ES-I3 (cell line): ENCODE data around the gene PNLIPRP1.

Experiments
- H3K36me3 ChIP-seq: 2 replicates; pipeline ENCODE4 v1.6.1; 2013; ENCODE audit warnings: mild to moderate bottlenecking, low read length, control low read depth, moderate library complexity; ENCODE audit not compliant: insufficient read depth
- H3K4me1 ChIP-seq: 2 replicates; pipeline ENCODE4 v1.6.1; 2013; ENCODE audit warnings: mild to moderate bottlenecking, control low read depth, low read length; ENCODE audit not compliant: insufficient read depth
- H3K9ac ChIP-seq: 2 replicates; pipeline ENCODE4 v1.6.1; 2013; ENCODE audit warnings: low read depth, mild to moderate bottlenecking, low read length, moderate library complexity
- H3K9me3 ChIP-seq: 2 replicates; pipeline ENCODE4 v1.6.1; 2013; ENCODE audit warnings: mild to moderate bottlenecking, low read length, moderate library complexity; ENCODE audit not compliant: control insufficient read depth, insufficient read depth

PNLIPRP1 gene

GRCh38 chr10:116588995-116589394, 1.8 kb upstream of the PNLIPRP1 start:
- H3K4me1 ChIP-seq: no peaks in the 10 kb centered on the region
- H3K36me3 ChIP-seq: no peaks in the 10 kb centered on the region
- H3K9ac ChIP-seq: no peak overlapping the region
- no peaks in the 10 kb centered on the region; the same call in 1 of the 2 replicates for H3K9me3 ChIP-seq

GRCh38 chr10:116589926-116590325, 833 bp upstream of the PNLIPRP1 start:
- Histone ChIP-seq H3K4me1 (no peaks in the 10 kb centered on the region), H3K9me3 (no peaks in the 10 kb centered on the region; the same call in 1 of the 2 replicates), H3K36me3 (no peaks in the 10 kb centered on the region), H3K9ac (no peak overlapping the region)

- no peak overlapping the region for H3K9ac ChIP-seq
- no peaks in the 10 kb centered on the region; the same call in 1 of the 2 replicates for H3K9me3 ChIP-seq
- no peaks in the 10 kb centered on the region for H3K4me1 ChIP-seq
- H3K36me3 ChIP-seq: no peaks in the 10 kb centered on the region
Observed at GRCh38 chr10:116593139-116593740, 2.5 kb downstream of the PNLIPRP1 start.

- Histone ChIP-seq H3K4me1 (no peaks in the 10 kb centered on the region), H3K9me3 (no peaks in the 10 kb centered on the region), H3K9ac (no peak overlapping the region), H3K36me3 (no peaks in the 10 kb centered on the region)
Observed at GRCh38 chr10:116594525-116595035, 3.8 kb downstream of the PNLIPRP1 start.

- Histone ChIP-seq H3K4me1 (no peaks in the 10 kb centered on the region), H3K9ac (no peak overlapping the region), H3K9me3 (no peaks in the 10 kb centered on the region), H3K36me3 (no peaks in the 10 kb centered on the region)
Observed at GRCh38 chr10:116596062-116596461, 5.3 kb downstream of the PNLIPRP1 start.

- H3K36me3 ChIP-seq: no peaks in the 10 kb centered on the region
- no peaks in the 10 kb centered on the region for H3K4me1 ChIP-seq
- no peak overlapping the region for H3K9ac ChIP-seq
- no peaks in the 10 kb centered on the region for H3K9me3 ChIP-seq
Observed at GRCh38 chr10:116597543-116597942, 6.8 kb downstream of the PNLIPRP1 start.

GRCh38 chr10:116598329-116598728, 7.6 kb downstream of the PNLIPRP1 start:
- no peaks in the 10 kb centered on the region for H3K36me3 ChIP-seq
- no peaks in the 10 kb centered on the region for H3K9me3 ChIP-seq
- H3K9ac ChIP-seq: no peak overlapping the region
- no peaks in the 10 kb centered on the region for H3K4me1 ChIP-seq

GRCh38 chr10:116599991-116600390, 9.2 kb downstream of the PNLIPRP1 start:
- H3K36me3 ChIP-seq: no peaks in the 10 kb centered on the region
- H3K9ac ChIP-seq: no peak overlapping the region
- H3K9me3 ChIP-seq: no peaks in the 10 kb centered on the region
- no peaks in the 10 kb centered on the region for H3K4me1 ChIP-seq

GRCh38 chr10:116602648-116603400, 12.1 kb downstream of the PNLIPRP1 start:
- Histone ChIP-seq H3K9me3 (no peaks in the 10 kb centered on the region), H3K9ac (no peak overlapping the region), H3K4me1 (no peaks in the 10 kb centered on the region), H3K36me3 (no peaks in the 10 kb centered on the region)

- no peaks in the 10 kb centered on the region for H3K36me3 ChIP-seq
- H3K9me3 ChIP-seq: no peaks in the 10 kb centered on the region; the same call in 1 of the 2 replicates
- no peaks in the 10 kb centered on the region for H3K4me1 ChIP-seq
- H3K9ac ChIP-seq: no peak overlapping the region
Observed at GRCh38 chr10:116606061-116606483, 15.3 kb downstream of the PNLIPRP1 start.

GRCh38 chr10:116607336-116607735, 16.6 kb downstream of the PNLIPRP1 start:
- Histone ChIP-seq H3K9ac (no peak overlapping the region), H3K36me3 (no peaks in the 10 kb centered on the region), H3K9me3 (no peaks in the 10 kb centered on the region; the same call in 1 of the 2 replicates), H3K4me1 (no peaks in the 10 kb centered on the region)

GRCh38 chr10:116608686-116609594, 18.2 kb downstream of the PNLIPRP1 start:
- no peaks in the 10 kb centered on the region for H3K4me1 ChIP-seq
- H3K36me3 ChIP-seq: no peaks in the 10 kb centered on the region
- H3K9me3 ChIP-seq: no peaks in the 10 kb centered on the region; the same call in 1 of the 2 replicates
- H3K9ac ChIP-seq: no peak overlapping the region; the same call in 1 of the 2 replicates

- Histone ChIP-seq H3K4me1 (no peaks in the 10 kb centered on the region), H3K9me3 (no peaks in the 10 kb centered on the region; the same call in none of the 2 replicates), H3K36me3 (no peaks in the 10 kb centered on the region), H3K9ac (no peak overlapping the region)
Observed at GRCh38 chr10:116610443-116611152, 19.8 kb downstream of the PNLIPRP1 start.

GRCh38 chr10:116611153-116611545, 20.4 kb downstream of the PNLIPRP1 start:
- H3K4me1 ChIP-seq: no peaks in the 10 kb centered on the region
- H3K9me3 ChIP-seq: no peaks in the 10 kb centered on the region; the same call in none of the 2 replicates
- no peaks in the 10 kb centered on the region for H3K36me3 ChIP-seq
- no peak overlapping the region for H3K9ac ChIP-seq
